SU-DHL-6 (cell line): ENCODE results near the gene PDE3A.

Experiments used
- H2AFZ ChIP-seq: fragments of 200-600 bp; sonication (generic); 2 replicates; pipeline ENCODE4 v1.6.1; 2014; ENCODE audit warnings: low read depth, mild to moderate bottlenecking, moderate library complexity, mixed read lengths, antibody characterized with exemption, low read length; ENCODE audit not compliant: severe bottlenecking
- H3F3A ChIP-seq: fragments of 200-600 bp; shearing (Covaris generic); 2 replicates; pipeline ENCODE4 v1.6.0; 2016; ENCODE audit warnings: antibody characterized with exemption, mild to moderate bottlenecking; ENCODE audit not compliant: insufficient read depth
- H3K27ac ChIP-seq: fragments of 200-600 bp; sonication (generic); 2 replicates; pipeline ENCODE4 v1.5.1; 2016; ENCODE audit warnings: low read depth, mild to moderate bottlenecking, low read length, moderate library complexity, mixed read lengths
- H3K27me3 ChIP-seq: fragments of 200-600 bp; sonication (generic), shearing (Covaris generic); 2 replicates; pipeline ENCODE4 v1.6.0; 2014; ENCODE audit warnings: mild to moderate bottlenecking, low read length
- H3K36me3 ChIP-seq: fragments of 200-600 bp; sonication (generic); 2 replicates; pipeline ENCODE4 v1.6.1; 2014; ENCODE audit warnings: mild to moderate bottlenecking, low read length, mixed read lengths
- H3K4me2 ChIP-seq: fragments of 300-600, 200-600 bp; shearing (Covaris generic), sonication (generic); 2 replicates; pipeline ENCODE4 v1.6.0; 2014; ENCODE audit warnings: low read length, low read depth, mild to moderate bottlenecking; ENCODE audit not compliant: poor library complexity, severe bottlenecking
- H3K4me3 ChIP-seq: fragments of 200-600 bp; sonication (generic); 2 replicates; pipeline ENCODE4 v1.5.1; 2014; ENCODE audit warnings: antibody characterized with exemption, low read length, mild to moderate bottlenecking, mixed read lengths; ENCODE audit not compliant: insufficient read depth, poor library complexity, severe bottlenecking
- H3K79me2 ChIP-seq: fragments of 200-600 bp; sonication (generic); 2 replicates; pipeline ENCODE4 v1.6.1; 2014; ENCODE audit warnings: mild to moderate bottlenecking, low read length, moderate library complexity; ENCODE audit not compliant: insufficient read depth
- H3K9ac ChIP-seq: fragments of 200-600 bp; sonication (generic); 2 replicates; pipeline ENCODE4 v1.7.0; 2014; ENCODE audit warnings: mild to moderate bottlenecking, low read length
- H3K9me2 ChIP-seq: fragments of 200-600 bp; sonication (generic); replicated peaks from 2 replicates; pipeline ENCODE4 v1.6.1; 2014; ENCODE audit warnings: low read length; ENCODE audit not compliant: insufficient read depth
- H3K9me3 ChIP-seq: fragments of 200-600 bp; sonication (generic); 2 replicates; pipeline ENCODE4 v1.6.1; 2014; ENCODE audit warnings: low read length, mixed read lengths; ENCODE audit not compliant: insufficient read depth
- H4K20me1 ChIP-seq: fragments of 200-600 bp; sonication (generic); 2 replicates; pipeline ENCODE4 v1.6.1; 2014; ENCODE audit warnings: low read depth, mild to moderate bottlenecking, antibody characterized with exemption, low read length, moderate library complexity, mixed read lengths
- CTCF ChIP-seq: fragments of 200-600 bp; sonication (generic); IDR thresholded peaks from one replicate; pipeline ENCODE4 v1.5.1; 2017; ENCODE audit warnings: antibody characterized with exemption, mild to moderate bottlenecking, low read length, moderate library complexity; ENCODE audit not compliant: insufficient read depth, poor library complexity, severe bottlenecking
- EZH2phosphoT487 ChIP-seq: fragments of 200-600 bp; sonication (generic), shearing (Covaris generic); conservative IDR thresholded peaks from 2 replicates; pipeline ENCODE4 v1.6.1; 2018; ENCODE audit warnings: mild to moderate bottlenecking, antibody characterized with exemption, low read length, moderate library complexity, mixed read lengths

Gene PDE3A

DNA sequence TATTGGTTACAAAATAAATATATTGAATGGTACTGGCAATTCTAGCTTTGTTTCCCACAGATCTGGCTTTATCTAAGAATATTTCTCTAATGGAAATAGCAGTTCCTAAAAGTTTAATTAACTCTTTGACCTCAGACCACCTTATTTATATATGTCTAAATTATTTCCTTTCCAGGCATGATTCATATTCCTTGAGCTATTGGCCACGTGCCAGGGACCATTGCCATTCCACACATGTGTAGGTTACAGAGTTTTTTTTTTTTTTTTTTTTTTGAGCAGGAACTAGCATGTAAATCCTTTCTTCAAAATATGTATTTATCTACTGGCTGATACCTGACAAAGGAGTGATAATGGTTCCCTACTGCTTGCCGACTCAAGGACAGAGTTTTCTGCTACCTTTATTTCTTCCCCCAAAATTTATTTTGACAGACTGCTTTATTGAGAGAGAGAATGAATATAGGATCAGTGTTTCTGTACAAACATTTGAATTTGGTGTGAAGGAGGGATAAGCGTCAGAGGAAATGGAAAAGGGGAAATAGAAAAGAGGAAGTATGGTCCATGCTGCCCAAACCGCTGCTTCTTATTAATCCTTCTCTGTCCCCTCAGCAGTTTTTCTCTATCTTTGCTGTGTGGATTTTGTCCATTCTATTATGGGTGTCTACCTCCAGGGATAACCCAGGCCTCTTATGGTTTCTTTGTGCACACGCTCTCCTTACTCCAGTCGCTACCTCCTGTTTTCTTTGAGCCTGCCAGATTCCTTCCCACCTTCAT, 36.4 kb downstream of the PDE3A start:
- H3K27me3 ChIP-seq = no peaks in the 10 kb centered on the region
- TF ChIP-seq EZH2phosphoT487 = no peak
- no peak for TF ChIP-seq CTCF
- no peak overlapping the region for H3K4me2 ChIP-seq
- no peaks in the 10 kb centered on the region for H3K79me2 ChIP-seq
- H3K4me3 ChIP-seq = no peak overlapping the region
- no peaks in the 10 kb centered on the region for H3F3A ChIP-seq
- no peak overlapping the region for H2AFZ ChIP-seq
- no peaks in the 10 kb centered on the region for H3K9me3 ChIP-seq
- H3K9me2 ChIP-seq = no peaks in the 10 kb centered on the region
- H3K9ac ChIP-seq = no peak overlapping the region
- no peaks in the 10 kb centered on the region for H4K20me1 ChIP-seq
- H3K36me3 ChIP-seq = no peaks in the 10 kb centered on the region
- H3K27ac ChIP-seq = no peak overlapping the region

DNA sequence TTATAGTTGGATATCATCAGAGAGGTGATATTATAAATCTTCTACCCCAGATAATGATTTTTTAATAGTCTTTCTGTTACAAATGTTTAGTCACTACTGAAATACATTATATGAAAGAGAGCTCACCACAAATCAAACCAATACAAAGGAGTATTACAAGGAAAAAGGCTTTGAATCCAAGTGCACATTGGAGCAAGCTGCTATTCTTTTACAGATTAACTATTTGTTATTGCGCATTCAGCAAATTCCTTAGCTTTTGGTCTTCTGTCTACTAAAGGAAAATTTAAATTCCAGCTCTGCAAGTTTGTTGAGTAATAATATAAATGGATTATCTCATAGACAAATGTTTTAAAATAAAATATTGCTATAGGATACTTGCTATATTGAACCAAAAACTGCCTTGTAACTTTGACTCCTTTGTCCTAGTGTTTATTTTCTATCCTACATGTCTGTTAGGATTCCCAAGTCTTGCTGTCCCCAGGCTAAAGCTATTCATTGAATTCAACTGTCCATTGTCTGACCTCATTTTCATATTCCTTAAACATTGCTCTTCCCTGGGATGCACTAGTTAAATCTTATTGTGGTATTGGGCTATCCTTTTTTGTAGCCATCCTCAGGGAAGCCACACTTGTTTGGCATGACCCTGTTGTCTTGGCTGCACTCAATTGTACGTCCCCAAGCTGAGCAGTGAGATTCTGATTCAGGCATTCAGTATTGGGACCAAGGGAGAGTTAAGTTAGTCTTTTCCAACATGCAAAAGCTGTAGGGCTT, 41.5 kb downstream of the PDE3A start:
- Histone ChIP-seq H3K4me3 (no peak overlapping the region), H3F3A (no peaks in the 10 kb centered on the region), H3K9me2 (no peaks in the 10 kb centered on the region), H3K79me2 (no peaks in the 10 kb centered on the region), H3K9ac (no peak overlapping the region), H4K20me1 (no peaks in the 10 kb centered on the region), H3K9me3 (no peaks in the 10 kb centered on the region), H3K27ac (no peak overlapping the region), H3K27me3 (no peaks in the 10 kb centered on the region), H2AFZ (no peak overlapping the region), H3K36me3 (no peaks in the 10 kb centered on the region), H3K4me2 (no peak overlapping the region)
- TF ChIP-seq CTCF = no peak
- no peak for TF ChIP-seq EZH2phosphoT487

- H2AFZ ChIP-seq = no peak overlapping the region
- no peaks in the 10 kb centered on the region for H3K27me3 ChIP-seq
- H3K9ac ChIP-seq = no peak overlapping the region
- H3K4me3 ChIP-seq = no peak overlapping the region
- H3K27ac ChIP-seq = no peak overlapping the region
- H3K9me3 ChIP-seq = no peaks in the 10 kb centered on the region
- TF ChIP-seq EZH2phosphoT487 (no peak), CTCF (no peak)
- H3K4me2 ChIP-seq = no peak overlapping the region
- H3K79me2 ChIP-seq = no peaks in the 10 kb centered on the region
- no peaks in the 10 kb centered on the region for H3K9me2 ChIP-seq
- H4K20me1 ChIP-seq = no peaks in the 10 kb centered on the region
- no peaks in the 10 kb centered on the region for H3F3A ChIP-seq
- no peaks in the 10 kb centered on the region for H3K36me3 ChIP-seq
Observed at GRCh38 chr12:20410734-20411133, 42.4 kb downstream of the PDE3A start.
